GM19043 (cell line): Measurements from ENCODE around the gene APPBP2.
"Not testable (repeated sequence)": the region's sequence is repeated elsewhere in the genome, so short reads cannot be mapped to it uniquely, and the experiment has no call there.

ENCODE experiments used
- ATAC-seq: cut with Tn5 transposase; IDR thresholded peaks from one replicate; pipeline ENCODE4 v1.9.1; 2021; ENCODE audit warnings: low read depth; ENCODE audit not compliant: unreplicated experiment

Gene APPBP2

DNA sequence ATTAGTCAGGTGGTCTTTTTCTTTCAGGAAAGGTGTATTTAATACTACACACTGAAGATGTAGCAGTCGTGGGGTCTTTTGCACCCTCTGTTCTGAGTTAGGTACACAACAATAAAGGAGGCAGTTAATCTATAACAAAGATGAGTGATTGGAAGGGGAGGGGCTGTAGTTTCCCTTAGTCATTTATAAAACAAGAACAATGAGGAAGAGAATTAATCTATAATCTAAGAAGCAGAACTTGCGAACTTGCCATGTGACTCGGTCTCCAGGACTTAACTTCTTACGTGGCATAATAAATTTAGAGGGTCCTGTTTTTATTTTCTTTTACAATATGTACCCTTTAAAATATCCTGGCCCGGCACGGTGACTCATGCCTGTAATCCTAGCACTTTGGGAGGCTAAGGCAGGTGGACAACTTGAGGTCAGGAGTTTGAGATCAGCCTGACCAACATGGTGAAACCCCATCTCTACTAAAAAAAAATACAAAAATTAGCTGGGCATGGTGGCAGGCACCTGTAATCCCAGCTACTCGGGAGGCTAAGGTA lies 8.6 kb upstream of the APPBP2 start:
- ATAC-seq, result no peak

- ATAC-seq, result no peak
These were observed 8.0 kb upstream of the APPBP2 start for GRCh38 chr17:60534010-60534555.

DNA sequence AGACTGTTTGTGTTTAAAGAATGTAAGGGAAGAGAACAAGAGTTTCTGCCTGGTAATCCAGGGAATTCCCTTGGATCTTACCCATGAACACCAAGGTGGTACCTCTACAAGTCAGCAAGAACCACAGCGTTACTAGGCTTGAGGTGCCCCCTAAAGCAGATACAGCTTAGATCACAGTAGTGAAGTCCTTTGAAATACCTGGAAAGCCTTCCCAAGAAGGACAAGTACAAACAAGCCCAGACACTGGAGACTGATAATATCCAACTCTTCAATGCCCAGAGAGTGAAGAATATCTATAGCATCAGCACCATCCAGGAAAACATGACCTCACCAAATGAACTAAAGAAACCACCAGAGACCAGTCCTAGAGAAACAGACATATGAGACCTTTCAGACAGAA lies 3.8 kb upstream of the APPBP2 start:
- ATAC-seq, result no peak

DNA sequence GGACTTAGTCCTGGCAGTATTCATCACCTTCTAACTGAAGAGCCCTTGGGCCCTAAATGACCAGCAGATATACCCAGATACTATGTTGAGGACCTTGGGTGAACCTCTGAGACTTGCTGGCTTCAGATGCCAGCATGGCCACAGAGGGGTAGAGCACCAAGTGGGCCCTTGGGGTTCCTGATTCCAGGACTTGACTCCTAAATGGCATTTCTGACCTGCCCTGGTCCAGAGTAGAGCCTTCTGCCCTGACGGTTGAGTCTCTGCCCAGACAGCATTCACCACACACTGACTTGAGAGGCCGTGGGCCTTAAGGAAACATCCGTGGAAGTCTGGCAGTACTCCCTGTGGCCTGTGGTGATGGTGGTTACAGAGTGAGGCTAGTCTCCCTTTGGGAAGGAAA lies 2.8 kb upstream of the APPBP2 start:
- no peak for ATAC-seq

DNA sequence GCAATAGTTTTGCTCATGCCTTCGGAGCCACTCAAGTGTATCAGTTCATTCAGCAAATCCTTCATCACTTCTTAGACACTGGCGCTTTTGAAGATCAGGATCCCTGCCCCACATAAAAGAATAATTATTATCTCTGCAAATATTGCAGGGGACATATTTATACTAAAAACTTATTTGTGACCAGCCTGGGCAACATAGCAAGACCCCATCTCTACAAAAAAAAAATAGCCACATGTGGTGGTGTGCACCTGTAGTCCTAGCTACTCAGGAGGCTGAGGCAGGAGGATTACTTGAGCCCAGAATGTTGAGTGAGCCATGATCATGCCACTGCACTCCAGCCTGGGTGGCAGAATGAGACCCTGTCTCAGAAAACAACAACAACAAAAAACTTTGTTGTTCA lies 1.7 kb upstream of the APPBP2 start:
- ATAC-seq, result no peak

GRCh38 chr17:60526726-60527125 lies 684 bp upstream of the APPBP2 start:
- no peak for ATAC-seq

DNA sequence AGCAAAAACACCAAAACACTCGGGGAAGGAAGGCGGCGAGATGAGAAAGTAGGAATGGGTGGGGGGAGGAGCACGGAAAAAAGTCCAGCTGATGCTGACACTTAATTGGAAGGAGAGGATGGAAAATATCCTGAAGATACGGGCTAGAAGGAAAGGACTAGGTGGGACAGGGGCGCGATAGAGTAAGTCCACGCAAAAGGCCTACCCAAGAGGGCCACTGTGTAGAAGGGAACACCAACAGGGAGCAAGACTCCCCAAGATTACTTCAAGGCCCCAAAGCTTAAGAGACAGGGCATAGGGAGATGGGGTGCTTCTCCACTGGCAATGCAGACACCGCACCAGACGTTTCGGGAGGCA lies 736 bp downstream of the APPBP2 start:
- ATAC-seq, result no peak

DNA sequence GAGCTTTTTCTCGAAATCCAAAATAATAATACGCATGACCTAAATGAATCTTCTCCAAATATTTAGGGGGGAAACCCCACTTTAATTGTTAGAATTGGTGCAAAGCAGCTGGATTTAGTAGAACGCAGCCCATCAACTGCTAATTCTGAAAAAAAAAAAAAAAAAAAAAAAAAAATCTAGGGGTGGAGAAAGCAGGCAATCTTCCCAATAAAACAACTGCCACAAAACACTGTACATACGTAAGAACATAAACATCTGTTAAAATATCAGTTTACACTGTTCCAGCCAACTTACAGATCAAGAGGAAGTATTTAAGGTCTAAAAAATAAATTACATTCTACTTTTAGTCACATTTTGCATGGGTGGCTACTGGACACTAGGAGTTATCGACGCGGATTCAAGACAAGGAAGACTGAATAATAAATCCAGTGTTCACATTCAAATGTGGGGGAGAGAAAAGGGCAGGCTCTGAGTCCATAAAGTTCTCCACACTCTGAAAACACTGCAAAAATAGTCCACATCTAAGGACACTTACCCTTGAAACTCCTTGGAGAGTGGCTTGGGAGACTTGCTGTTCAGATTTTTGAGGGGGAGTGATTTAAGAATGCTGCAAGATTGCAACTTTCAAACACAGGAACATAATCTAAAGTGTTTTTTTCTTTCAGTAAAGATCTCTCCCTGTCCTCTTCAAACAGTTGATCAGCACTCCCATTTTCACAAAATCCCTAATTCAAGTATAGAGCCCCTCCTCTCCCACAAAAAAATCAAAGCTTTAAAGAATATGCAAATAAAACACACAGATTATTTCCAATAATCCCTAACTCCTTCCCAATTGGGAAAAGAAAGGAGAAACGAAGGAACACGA lies 1.3 kb downstream of the APPBP2 start:
- ATAC-seq, result no peak

- no peak for ATAC-seq
These were observed 2.2 kb downstream of the APPBP2 start for GRCh38 chr17:60523822-60524221.

GRCh38 chr17:60522889-60523626 lies 3.0 kb downstream of the APPBP2 start:
- no peak for ATAC-seq

DNA sequence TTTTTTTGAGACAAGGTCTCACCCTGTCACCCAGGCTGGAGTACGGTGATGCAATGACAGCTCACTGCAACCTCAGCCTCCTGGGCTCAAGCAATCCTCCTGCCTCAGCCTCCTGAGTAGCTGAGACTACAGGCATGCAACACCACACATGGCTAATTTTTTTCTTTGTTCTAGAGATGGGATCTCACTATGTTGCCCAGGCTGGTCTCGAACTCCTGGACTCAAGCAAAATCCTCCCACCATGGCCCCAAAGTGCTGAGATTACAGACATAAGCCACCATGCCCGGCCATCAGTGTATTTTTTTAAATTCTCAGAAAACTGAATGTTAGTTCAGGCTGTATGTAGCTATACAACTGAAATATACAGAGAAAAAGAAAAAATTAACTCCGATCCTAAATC lies 6.2 kb downstream of the APPBP2 start:
- no peak for ATAC-seq

GRCh38 chr17:60515683-60516082 lies 10.4 kb downstream of the APPBP2 start:
- ATAC-seq, result not testable (repeated sequence)

DNA sequence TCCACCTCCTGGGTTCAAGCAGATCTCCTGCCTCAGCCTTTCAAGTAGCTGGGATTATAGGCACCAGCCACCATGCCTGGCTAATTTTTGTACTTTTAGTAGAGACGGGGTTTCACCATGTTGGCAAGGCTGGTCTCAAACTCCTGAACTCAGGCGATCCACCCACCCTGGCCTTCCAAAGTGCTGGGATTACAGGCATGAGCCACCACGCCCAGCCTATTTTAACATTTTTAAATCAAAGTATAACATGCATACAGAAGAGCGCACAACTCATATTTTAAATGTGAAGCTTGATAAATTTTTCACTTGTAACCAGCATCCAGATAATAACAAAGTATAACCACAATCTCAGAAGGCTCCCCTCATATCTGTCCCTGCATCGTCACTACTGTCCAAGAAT lies 10.8 kb downstream of the APPBP2 start:
- not testable (repeated sequence) for ATAC-seq

DNA sequence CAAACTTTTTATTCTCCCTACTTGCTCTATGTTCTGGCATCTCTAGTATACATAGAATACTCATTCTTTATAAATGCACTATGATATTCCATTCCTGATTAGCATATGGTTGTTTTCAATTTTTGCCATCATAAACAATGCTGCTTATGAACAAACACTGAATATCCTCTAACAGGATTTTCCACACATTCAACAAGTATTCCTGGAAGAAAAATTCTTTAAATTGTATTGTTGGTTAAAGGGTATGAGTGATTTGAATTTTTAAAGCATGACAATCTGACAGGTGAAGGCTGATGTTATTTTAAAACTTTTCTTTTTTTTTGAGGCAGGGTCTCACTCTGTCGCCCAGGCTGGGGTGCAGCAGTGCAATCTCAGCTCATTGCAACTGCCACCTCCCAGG lies 11.5 kb downstream of the APPBP2 start:
- ATAC-seq, result no peak

GRCh38 chr17:60514053-60514452 lies 12.0 kb downstream of the APPBP2 start:
- no peak for ATAC-seq

- no peak for ATAC-seq
These were observed 13.0 kb downstream of the APPBP2 start for GRCh38 chr17:60513014-60513413.

DNA sequence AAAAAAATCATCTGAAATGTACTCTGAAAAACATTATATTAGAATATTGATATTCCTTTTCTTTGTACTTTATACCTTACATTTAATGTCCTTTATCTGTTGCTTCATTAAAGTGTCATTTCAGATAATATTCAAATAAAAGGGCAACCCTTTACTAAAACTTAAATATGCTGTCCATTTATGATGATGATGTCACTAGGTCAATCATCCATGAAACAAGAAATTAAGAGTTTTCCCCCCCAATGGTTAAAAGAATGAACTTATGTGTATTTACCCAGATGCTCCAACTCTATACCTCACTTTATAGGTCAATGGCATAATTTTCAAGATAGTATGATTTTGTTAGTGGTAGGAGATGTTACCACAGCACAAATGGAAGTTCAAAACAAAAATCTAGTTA lies 15.3 kb downstream of the APPBP2 start:
- ATAC-seq, result no peak

DNA sequence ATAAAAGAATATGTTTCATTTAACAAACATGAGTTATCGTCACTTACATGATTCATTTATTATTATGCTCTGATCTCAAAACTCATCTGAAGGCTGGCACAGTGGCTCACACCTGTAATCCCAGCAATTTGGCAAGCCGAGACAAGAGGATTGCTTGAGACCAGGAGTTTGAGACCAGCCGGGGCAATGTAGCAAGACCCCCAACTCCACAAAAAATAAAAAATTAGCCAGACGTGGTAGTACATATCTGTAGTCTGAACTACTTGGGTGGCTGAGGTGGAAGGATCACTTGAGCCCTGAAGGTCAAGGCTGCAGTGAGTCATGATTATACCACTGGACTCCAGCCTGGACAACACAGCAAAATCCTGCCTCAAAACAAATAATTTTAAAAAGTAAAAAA lies 16.0 kb downstream of the APPBP2 start:
- no peak for ATAC-seq

DNA sequence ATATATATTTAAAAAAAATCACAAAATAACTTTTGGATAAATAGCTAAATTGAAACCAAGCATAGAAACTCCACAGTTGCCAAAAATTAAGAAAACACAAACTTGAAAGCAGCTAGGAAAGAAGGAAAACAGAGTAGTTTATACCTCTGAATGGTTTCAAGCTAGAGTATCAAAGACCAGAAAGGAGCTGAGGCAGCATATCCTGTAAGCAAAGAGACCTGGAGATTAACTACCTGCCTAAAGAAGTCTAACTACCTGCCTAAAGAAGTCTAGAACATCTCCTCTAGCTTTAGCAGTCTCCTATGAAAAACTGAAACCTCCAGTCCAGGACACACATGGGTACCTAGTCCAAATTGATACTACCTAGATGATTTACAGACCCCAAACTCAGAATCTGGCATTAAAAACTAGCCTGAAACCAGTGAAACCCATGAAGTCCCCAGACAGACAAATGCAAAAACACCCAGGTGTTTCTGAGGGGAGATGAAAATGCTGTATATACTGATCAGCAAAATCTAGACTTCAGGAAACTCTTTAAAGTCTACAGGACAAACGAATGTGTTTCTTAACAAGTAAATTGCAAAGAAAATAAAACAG lies 17.6 kb downstream of the APPBP2 start:
- ATAC-seq, result no peak

DNA sequence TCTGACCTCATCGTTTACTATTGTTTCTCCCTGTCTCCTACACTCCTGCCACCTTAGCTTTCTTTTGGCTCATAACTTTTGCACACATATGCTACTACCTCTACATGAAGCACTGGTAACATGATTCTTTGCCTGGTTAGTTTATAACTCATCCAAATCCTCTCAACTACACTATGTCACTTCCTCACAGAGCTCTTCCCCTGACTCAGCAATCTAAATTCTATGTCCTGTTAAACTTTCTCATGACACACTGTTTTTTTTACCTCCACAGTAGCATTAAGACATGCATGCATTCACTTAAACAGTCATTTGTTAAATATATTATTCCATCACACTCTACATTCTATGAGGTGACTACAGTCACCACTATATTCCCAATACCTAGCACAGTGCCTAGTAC lies 19.7 kb downstream of the APPBP2 start:
- ATAC-seq, result no peak

GRCh38 chr17:60502145-60502544 lies 23.9 kb downstream of the APPBP2 start:
- ATAC-seq, result no peak
